Measurements from ENCODE around the gene DEPDC5.

DNA sequence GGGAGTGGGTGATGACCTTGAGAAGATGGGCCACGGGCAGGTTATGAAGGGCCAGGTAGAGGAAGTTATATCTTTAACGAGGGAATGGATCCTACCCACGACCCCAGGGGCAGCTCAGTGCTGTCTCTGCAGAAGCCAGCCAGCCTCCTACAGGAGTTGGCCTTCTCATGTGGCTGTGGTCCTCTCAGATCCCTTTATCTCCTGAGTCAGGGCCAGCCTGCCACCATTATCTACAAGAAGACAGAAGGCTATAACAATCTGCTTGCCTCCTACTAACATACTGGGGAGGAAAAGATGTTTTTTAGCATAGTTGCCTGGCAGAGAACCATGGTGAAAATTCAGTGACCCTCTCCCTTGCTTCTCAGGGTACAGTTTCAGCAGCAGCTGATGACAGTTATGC, 183.5 kb downstream of the DEPDC5 start:
- TF ChIP-seq, protein P1, sequence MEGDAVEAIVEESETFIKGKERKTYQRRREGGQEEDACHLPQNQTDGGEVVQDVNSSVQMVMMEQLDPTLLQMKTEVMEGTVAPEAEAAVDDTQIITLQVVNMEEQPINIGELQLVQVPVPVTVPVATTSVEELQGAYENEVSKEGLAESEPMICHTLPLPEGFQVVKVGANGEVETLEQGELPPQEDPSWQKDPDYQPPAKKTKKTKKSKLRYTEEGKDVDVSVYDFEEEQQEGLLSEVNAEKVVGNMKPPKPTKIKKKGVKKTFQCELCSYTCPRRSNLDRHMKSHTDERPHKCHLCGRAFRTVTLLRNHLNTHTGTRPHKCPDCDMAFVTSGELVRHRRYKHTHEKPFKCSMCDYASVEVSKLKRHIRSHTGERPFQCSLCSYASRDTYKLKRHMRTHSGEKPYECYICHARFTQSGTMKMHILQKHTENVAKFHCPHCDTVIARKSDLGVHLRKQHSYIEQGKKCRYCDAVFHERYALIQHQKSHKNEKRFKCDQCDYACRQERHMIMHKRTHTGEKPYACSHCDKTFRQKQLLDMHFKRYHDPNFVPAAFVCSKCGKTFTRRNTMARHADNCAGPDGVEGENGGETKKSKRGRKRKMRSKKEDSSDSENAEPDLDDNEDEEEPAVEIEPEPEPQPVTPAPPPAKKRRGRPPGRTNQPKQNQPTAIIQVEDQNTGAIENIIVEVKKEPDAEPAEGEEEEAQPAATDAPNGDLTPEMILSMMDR (IDR thresholded peaks at IDR 0.05): no peak
- no peak for TF ChIP-seq EZH2phosphoT487 (IDR thresholded peaks at IDR 0.05)
- no peak for TF ChIP-seq EZH2 (IDR thresholded peaks at IDR 0.05)

All from neural progenitor cell (in vitro differentiated cells).